Neural cell (in vitro differentiated cells): Measurements from ENCODE around the gene KIFC3.

ENCODE experiments used
- CTCF ChIP-seq: fragments of 450-650 bp; IDR thresholded peaks from 2 replicates; pipeline ENCODE4 v1.5.1; 2014; ENCODE audit warnings: antibody characterized with exemption, mild to moderate bottlenecking, moderate library complexity; ENCODE audit not compliant: poor library complexity, severe bottlenecking
- EP300 ChIP-seq: fragments of 450-650 bp; conservative IDR thresholded peaks from 2 replicates; pipeline ENCODE4 v1.6.1; 2014; ENCODE audit warnings: antibody characterized with exemption, mild to moderate bottlenecking, moderate library complexity; ENCODE audit not compliant: poor library complexity, severe bottlenecking
- POLR2AphosphoS5 ChIP-seq: IDR thresholded peaks from 2 replicates; pipeline ENCODE4 v1.6.1; 2012
- RAD21 ChIP-seq: fragments of 450-650 bp; conservative IDR thresholded peaks from 2 replicates; pipeline ENCODE4 v1.6.1; 2014; ENCODE audit warnings: antibody characterized with exemption, mild to moderate bottlenecking, moderate library complexity
- SMC3 ChIP-seq: fragments of 450-650 bp; conservative IDR thresholded peaks from 2 replicates; pipeline ENCODE4 v1.6.1; 2014; ENCODE audit warnings: antibody characterized with exemption, mild to moderate bottlenecking, moderate library complexity; ENCODE audit not compliant: poor library complexity
- TAF1 ChIP-seq: IDR thresholded peaks from 2 replicates; pipeline ENCODE4 v1.6.1; 2012; ENCODE audit warnings: low read depth

GRCh38 chr16:57807252-57807967 is 5.1 kb upstream of the KIFC3 start:
- TF ChIP-seq CTCF (no peak), SMC3 (no peak), RAD21 (no peak), POLR2AphosphoS5 (no peak), EP300 (no peak), TAF1 (no peak)
